NOMO-1 treated with DMSO at 0.1 percent for 48 hours (cell line): ENCODE results near the gene MINDY4.

Experiments
- DNase-seq: peaks from one replicate; lab custom pipeline; 2025; ENCODE audit not compliant: unreplicated experiment; lab: John Stamatoyannopoulos, UW

The MINDY4 gene

GRCh38 chr7:30874656-30875302, 103.6 kb downstream of the MINDY4 start:
- DNase-seq, result no peak

- DNase-seq, result no peak
Observed at GRCh38 chr7:30877015-30877769, 106.0 kb downstream of the MINDY4 start.

GRCh38 chr7:30877993-30878392, 106.8 kb downstream of the MINDY4 start:
- DNase-seq, result no peak

GRCh38 chr7:30879139-30880124, 108.2 kb downstream of the MINDY4 start:
- DNase-seq, result no peak

GRCh38 chr7:30880125-30880720, 109.0 kb downstream of the MINDY4 start:
- no peak for DNase-seq

GRCh38 chr7:30880941-30881340, 109.7 kb downstream of the MINDY4 start:
- DNase-seq, result no peak

GRCh38 chr7:30881448-30881847, 110.2 kb downstream of the MINDY4 start:
- no peak for DNase-seq

GRCh38 chr7:30884881-30885280, 113.7 kb downstream of the MINDY4 start:
- DNase-seq, result no peak

- DNase-seq, result no peak
Observed at GRCh38 chr7:30886608-30887011, 115.4 kb downstream of the MINDY4 start.

- DNase-seq, result no peak
Observed at GRCh38 chr7:30887464-30887872, 116.3 kb downstream of the MINDY4 start.

GRCh38 chr7:30888747-30889146, 117.5 kb downstream of the MINDY4 start:
- DNase-seq, result no peak

- DNase-seq, result no peak
Observed at GRCh38 chr7:30890226-30890625, 119.0 kb downstream of the MINDY4 start.

GRCh38 chr7:30893357-30893756, 122.1 kb downstream of the MINDY4 start:
- DNase-seq, result no peak

- DNase-seq, result no peak
Observed at GRCh38 chr7:30894009-30894408, 122.8 kb downstream of the MINDY4 start.

- DNase-seq, result no peak
Observed at GRCh38 chr7:30894866-30895605, 123.8 kb downstream of the MINDY4 start.

- DNase-seq, result no peak
Observed at GRCh38 chr7:30896036-30896435, 124.8 kb downstream of the MINDY4 start.

- DNase-seq, result no peak
Observed at GRCh38 chr7:30896783-30897637, 125.8 kb downstream of the MINDY4 start.

- DNase-seq, result no peak
Observed at GRCh38 chr7:30897770-30898169, 126.6 kb downstream of the MINDY4 start.

- DNase-seq, result no peak
Observed at GRCh38 chr7:30898411-30898810, 127.2 kb downstream of the MINDY4 start.
